Measurements from ENCODE around the gene RSBN1L.

DNA sequence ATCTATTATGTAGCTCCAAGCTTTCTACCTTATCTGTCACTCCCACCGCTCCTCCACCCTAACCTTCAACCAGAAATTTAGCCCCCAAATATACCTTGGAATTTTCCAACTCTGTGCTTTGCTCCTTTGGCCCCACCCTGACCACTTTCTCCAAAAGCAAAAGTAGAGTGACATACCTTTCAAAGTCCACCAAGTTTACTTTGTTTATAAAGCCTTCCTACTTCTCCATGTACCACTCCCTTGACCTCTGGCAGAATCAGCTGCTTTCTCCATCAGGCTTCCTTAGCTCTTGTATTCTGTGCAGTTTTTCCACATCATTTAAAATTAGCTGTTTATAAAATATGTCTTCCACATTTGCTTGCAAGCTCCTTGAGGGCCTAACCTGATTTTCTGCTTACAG lies 40.9 kb upstream of the RSBN1L start:
- TF ChIP-seq POLR2AphosphoS5 (IDR thresholded peaks at IDR 0.05; ENCODE audit: borderline replicate concordance, low read depth, low read length), result no peak
- no peak for TF ChIP-seq EZH2 (IDR thresholded peaks at IDR 0.05)

Data from SK-N-MC (cell line).